SU-DHL-6 (cell line): ENCODE measurements around the gene DKKL1.

Experiments
- EZH2phosphoT487 ChIP-seq: fragments of 200-600 bp; sonication (generic), shearing (Covaris generic); conservative IDR thresholded peaks from 2 replicates; pipeline ENCODE4 v1.6.1; 2018; ENCODE audit warnings: mild to moderate bottlenecking, antibody characterized with exemption, low read length, moderate library complexity, mixed read lengths
- TF ChIP-seq, protein P1 (sequence below): fragments of 200-600 bp; sonication (generic); IDR thresholded peaks from one replicate; pipeline ENCODE4 v1.5.1; 2017; ENCODE audit warnings: antibody characterized with exemption, mild to moderate bottlenecking, low read length, moderate library complexity; ENCODE audit not compliant: insufficient read depth, poor library complexity, severe bottlenecking

DNA sequence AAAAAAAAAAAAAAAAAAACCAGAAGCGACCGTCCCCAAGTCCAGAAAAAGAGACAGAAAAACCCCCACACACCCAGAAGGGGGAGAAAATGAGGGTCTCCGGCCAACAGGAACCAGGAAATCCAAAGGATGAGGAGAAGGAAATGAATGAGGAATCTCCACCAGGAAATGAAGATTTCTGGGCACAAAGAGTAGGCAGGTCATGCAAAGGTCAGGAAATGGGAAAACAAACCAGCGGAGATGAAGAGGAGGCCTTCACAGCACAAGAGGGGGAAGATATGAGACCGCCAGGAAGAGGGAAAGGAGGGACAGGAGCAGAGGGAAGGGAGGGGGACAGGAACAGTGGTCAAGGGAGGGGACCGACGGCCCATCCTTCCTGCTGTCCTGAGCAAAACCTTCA lies 7.3 kb upstream of the DKKL1 start:
- TF ChIP-seq, protein P1, sequence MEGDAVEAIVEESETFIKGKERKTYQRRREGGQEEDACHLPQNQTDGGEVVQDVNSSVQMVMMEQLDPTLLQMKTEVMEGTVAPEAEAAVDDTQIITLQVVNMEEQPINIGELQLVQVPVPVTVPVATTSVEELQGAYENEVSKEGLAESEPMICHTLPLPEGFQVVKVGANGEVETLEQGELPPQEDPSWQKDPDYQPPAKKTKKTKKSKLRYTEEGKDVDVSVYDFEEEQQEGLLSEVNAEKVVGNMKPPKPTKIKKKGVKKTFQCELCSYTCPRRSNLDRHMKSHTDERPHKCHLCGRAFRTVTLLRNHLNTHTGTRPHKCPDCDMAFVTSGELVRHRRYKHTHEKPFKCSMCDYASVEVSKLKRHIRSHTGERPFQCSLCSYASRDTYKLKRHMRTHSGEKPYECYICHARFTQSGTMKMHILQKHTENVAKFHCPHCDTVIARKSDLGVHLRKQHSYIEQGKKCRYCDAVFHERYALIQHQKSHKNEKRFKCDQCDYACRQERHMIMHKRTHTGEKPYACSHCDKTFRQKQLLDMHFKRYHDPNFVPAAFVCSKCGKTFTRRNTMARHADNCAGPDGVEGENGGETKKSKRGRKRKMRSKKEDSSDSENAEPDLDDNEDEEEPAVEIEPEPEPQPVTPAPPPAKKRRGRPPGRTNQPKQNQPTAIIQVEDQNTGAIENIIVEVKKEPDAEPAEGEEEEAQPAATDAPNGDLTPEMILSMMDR = no peak
- TF ChIP-seq EZH2phosphoT487 = no peak
